Fibroblast of lung (primary cell): ENCODE measurements around the gene AGTPBP1. TPM values are rescaled to one million over a fixed set of nuclear protein-coding genes. Genes with fewer than 3 reads are reported as not detected.

Experiments used
- DNase-seq, 2 donors: peaks; one replicate each; pipeline versions ENCODE4 v3.0.0 to v3.0.0-alpha.2; 2010; ENCODE audit warnings: low read depth in 2 of 2
- H2AFZ ChIP-seq: 2 replicates; pipeline ENCODE4 v1.5.1; 2012; ENCODE audit warnings: low read length, control low read depth, inconsistent platforms
- H3K27ac ChIP-seq: 2 replicates; pipeline ENCODE4 v1.5.1; 2011; ENCODE audit warnings: low read length, control low read depth; ENCODE audit not compliant: insufficient read depth
- H3K27me3 ChIP-seq: 2 replicates; pipeline ENCODE4 v1.5.1; 2011; ENCODE audit warnings: mild to moderate bottlenecking, low read length; ENCODE audit not compliant: control insufficient read depth, insufficient read depth
- H3K36me3 ChIP-seq: 2 replicates; pipeline ENCODE4 v1.5.1; 2011; ENCODE audit warnings: low read length; ENCODE audit not compliant: control insufficient read depth, insufficient read depth
- H3K4me1 ChIP-seq: 2 replicates; pipeline ENCODE4 v1.5.1; 2011; ENCODE audit warnings: low read length; ENCODE audit not compliant: control insufficient read depth, insufficient read depth; ENCODE audit errors: extremely low read depth
- H3K4me2 ChIP-seq: 2 replicates; pipeline ENCODE4 v1.5.1; 2011; ENCODE audit warnings: low read length, control low read depth; ENCODE audit not compliant: insufficient read depth; ENCODE audit errors: extremely low read depth
- H3K4me3 ChIP-seq, 4 experiments: fragments of 200-600 bp in 1 of 4; sonication (generic) in 1 of 4; replicated peaks in 1 of 4; 2 replicates each; pipeline ENCODE4 v1.5.1; 2011 to 2016; ENCODE audit warnings: low read length in 4 of 4, low read depth in 3 of 4, mild to moderate bottlenecking in 3 of 4, control low read depth in 2 of 4, inconsistent platforms in 1 of 4, mixed read lengths in 1 of 4; ENCODE audit not compliant: insufficient read depth in 1 of 4; ENCODE audit errors: control extremely low read depth in 1 of 4
- H3K79me2 ChIP-seq: 2 replicates; pipeline ENCODE4 v1.5.1; 2012; ENCODE audit warnings: mild to moderate bottlenecking, low read length, inconsistent platforms; ENCODE audit not compliant: control insufficient read depth, insufficient read depth
- H3K9ac ChIP-seq: 2 replicates; pipeline ENCODE4 v1.5.1; 2011; ENCODE audit warnings: mild to moderate bottlenecking, low read length, control low read depth; ENCODE audit not compliant: insufficient read depth
- H3K9me3 ChIP-seq: 2 replicates; pipeline ENCODE4 v1.5.1; 2012; ENCODE audit warnings: low read depth, low read length; ENCODE audit not compliant: control insufficient read depth, insufficient read depth
- H4K20me1 ChIP-seq: 2 replicates; pipeline ENCODE4 v1.5.1; 2011; ENCODE audit warnings: low read length; ENCODE audit not compliant: control insufficient read depth, insufficient read depth; ENCODE audit errors: extremely low read depth
- EZH2 ChIP-seq: IDR thresholded peaks from 2 replicates; pipeline ENCODE4 v1.5.1; 2012; ENCODE audit warnings: low read length, control low read depth, mild to moderate bottlenecking; ENCODE audit errors: missing control alignments
- polyA plus RNA-seq, 2 donors: library from polyadenylated mRNA; depleted of rRNA in 1 of 2; stranded (reverse) in 1 of 2; unstranded in 1 of 2; fragments of >200 nt; gene quantifications; 2 replicates each; pipeline ENCODE4 v1.2.1, GENCODE V29; 2011 to 2012; ENCODE audit warnings: missing spikeins in 1 of 2
- total RNA-seq: library from RNA; depleted of rRNA; stranded (reverse); fragments of >200 nt; gene quantifications from 2 replicates; pipeline ENCODE4 v1.2.1, GENCODE V29; 2014
- TF ChIP-seq, protein P1 (sequence below), 2 donors: IDR thresholded peaks in 1 of 2; conservative IDR thresholded peaks in 1 of 2; 1 replicate in 1 of 2; 2 replicates in 1 of 2; pipeline ENCODE4 v1.5.1; 2011 to 2012; ENCODE audit warnings: low read length in 2 of 2, control low read depth in 1 of 2, inconsistent platforms in 1 of 2, low read depth in 1 of 2, mild to moderate bottlenecking in 1 of 2

Gene AGTPBP1
- total and polyA plus RNA-seq, 2 donors (not counting 1 experiment from before 2014, with no cell fraction given): 10.6 to 10.7 TPM

DNA sequence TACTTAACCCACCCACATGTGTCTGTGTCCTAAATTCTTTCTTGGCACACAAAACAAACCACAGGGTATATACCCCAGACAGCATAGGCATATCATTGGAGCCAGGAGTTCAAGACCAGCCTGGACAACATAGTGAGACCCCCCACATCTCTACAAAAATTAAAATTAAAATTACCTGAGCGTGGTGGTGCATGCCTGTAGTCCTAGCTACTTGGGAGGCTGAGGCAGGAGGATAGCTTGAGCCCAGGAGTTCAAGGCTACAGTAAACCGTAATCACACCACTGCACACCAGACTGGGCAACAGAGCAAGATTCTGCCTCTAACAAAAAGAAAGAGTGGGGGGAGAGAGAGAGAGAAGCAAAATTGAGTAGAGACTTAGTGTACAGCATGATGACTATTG, 4.6 kb upstream of the AGTPBP1 start:
- no peak overlapping the region for H3K4me2 ChIP-seq
- no peaks in the 10 kb centered on the region for H3K9me3 ChIP-seq
- H4K20me1 ChIP-seq: no peaks in the 10 kb centered on the region
- TF ChIP-seq EZH2: no peak
- TF ChIP-seq, protein P1, sequence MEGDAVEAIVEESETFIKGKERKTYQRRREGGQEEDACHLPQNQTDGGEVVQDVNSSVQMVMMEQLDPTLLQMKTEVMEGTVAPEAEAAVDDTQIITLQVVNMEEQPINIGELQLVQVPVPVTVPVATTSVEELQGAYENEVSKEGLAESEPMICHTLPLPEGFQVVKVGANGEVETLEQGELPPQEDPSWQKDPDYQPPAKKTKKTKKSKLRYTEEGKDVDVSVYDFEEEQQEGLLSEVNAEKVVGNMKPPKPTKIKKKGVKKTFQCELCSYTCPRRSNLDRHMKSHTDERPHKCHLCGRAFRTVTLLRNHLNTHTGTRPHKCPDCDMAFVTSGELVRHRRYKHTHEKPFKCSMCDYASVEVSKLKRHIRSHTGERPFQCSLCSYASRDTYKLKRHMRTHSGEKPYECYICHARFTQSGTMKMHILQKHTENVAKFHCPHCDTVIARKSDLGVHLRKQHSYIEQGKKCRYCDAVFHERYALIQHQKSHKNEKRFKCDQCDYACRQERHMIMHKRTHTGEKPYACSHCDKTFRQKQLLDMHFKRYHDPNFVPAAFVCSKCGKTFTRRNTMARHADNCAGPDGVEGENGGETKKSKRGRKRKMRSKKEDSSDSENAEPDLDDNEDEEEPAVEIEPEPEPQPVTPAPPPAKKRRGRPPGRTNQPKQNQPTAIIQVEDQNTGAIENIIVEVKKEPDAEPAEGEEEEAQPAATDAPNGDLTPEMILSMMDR (conservative IDR thresholded peaks at IDR 0.05 in 1 of 2, IDR thresholded peaks at IDR 0.05 in 1 of 2; ENCODE audit: low read depth in 1 of 2, low read length in 2 of 2): no peak
- H3K27ac ChIP-seq: no peak overlapping the region
- H3K36me3 ChIP-seq: no peaks in the 10 kb centered on the region
- no peak for DNase-seq
- H3K79me2 ChIP-seq: no peaks in the 10 kb centered on the region
- H3K4me1 ChIP-seq: peaks cover 2% of the 10 kb centered on the region
- peaks cover 2% of the 10 kb centered on the region for H3K27me3 ChIP-seq
- no peak overlapping the region for H3K4me3 ChIP-seq
- H2AFZ ChIP-seq: no peak overlapping the region
- H3K9ac ChIP-seq: no peak overlapping the region

DNA sequence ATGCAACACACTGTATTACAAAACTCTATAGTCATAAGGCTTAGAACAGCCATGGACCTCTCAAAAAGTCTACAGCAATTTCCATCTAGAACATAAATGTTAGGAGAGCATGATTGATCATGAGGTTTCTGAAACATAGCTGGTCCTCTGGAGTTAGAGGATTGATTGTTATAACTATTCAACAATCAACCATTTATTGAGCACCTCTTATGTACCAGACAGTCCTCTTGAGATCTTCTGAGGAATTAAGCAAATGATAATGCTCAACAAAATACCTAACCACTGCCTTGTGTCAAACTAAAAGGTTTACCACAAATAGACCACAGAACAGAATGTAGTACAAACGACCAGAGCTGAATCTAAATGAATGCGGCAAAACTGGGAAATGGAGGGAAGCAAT, 3.4 kb upstream of the AGTPBP1 start:
- H3K9ac ChIP-seq: no peak overlapping the region
- no peaks in the 10 kb centered on the region for H4K20me1 ChIP-seq
- H3K4me3 ChIP-seq: no peak overlapping the region
- H2AFZ ChIP-seq: no peak overlapping the region
- TF ChIP-seq, protein P1 (conservative IDR thresholded peaks at IDR 0.05 in 1 of 2, IDR thresholded peaks at IDR 0.05 in 1 of 2; ENCODE audit: low read depth in 1 of 2, low read length in 2 of 2): no peak
- TF ChIP-seq EZH2: no peak
- H3K27ac ChIP-seq: no peak overlapping the region
- no peaks in the 10 kb centered on the region for H3K79me2 ChIP-seq
- no peaks in the 10 kb centered on the region for H3K9me3 ChIP-seq
- peaks cover 6% of the 10 kb centered on the region for H3K4me1 ChIP-seq
- DNase-seq: no peak
- no peaks in the 10 kb centered on the region for H3K36me3 ChIP-seq
- no peak overlapping the region for H3K4me2 ChIP-seq
- peaks cover 2% of the 10 kb centered on the region for H3K27me3 ChIP-seq

DNA sequence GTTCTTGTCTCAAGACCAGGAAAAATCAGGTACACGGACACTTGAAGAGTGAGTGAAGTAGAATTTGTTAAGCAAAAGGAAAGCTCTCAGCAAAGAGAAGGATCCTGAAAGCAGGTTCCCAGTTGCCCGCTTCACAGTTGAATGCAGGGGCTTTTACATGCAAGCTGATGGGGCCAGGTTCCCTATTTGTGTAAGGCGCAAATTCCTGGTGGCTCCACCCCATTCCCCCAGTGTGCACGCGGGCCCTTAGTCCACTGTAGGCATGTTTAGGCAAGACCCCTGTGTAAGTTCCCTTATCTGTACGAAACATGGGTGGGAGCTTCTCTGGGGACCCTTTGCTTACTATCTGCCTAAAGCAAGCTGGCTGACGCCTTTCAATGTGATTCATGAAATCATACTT, 2.7 kb upstream of the AGTPBP1 start:
- Histone ChIP-seq H3K36me3 (no peaks in the 10 kb centered on the region), H2AFZ (no peak overlapping the region), H3K9ac (no peak overlapping the region), H3K4me3 (no peak overlapping the region), H3K4me2 (no peak overlapping the region), H3K27ac (no peak overlapping the region), H3K27me3 (peaks cover 2% of the 10 kb centered on the region), H4K20me1 (no peaks in the 10 kb centered on the region), H3K9me3 (no peaks in the 10 kb centered on the region), H3K79me2 (no peaks in the 10 kb centered on the region), H3K4me1 (peaks cover 6% of the 10 kb centered on the region)
- TF ChIP-seq EZH2: no peak
- TF ChIP-seq, protein P1 (conservative IDR thresholded peaks at IDR 0.05 in 1 of 2, IDR thresholded peaks at IDR 0.05 in 1 of 2; ENCODE audit: low read depth in 1 of 2, low read length in 2 of 2): no peak
- DNase-seq: no peak
